ENCODE measurements around the gene MXRA7.
"Not testable (repeated sequence)": the region's sequence is repeated elsewhere in the genome, so short reads cannot be mapped to it uniquely, and the experiment has no call there.

Gene MXRA7

GRCh38 chr17:76714822-76715495 lies 4.2 kb upstream of the MXRA7 start:
- DNase-seq, result peak; percentile 76

GRCh38 chr17:76714336-76714735 lies 3.6 kb upstream of the MXRA7 start:
- DNase-seq, result no peak

- no peak for DNase-seq
Measured at GRCh38 chr17:76713765-76714164, 3.0 kb upstream of the MXRA7 start.

- not testable (repeated sequence) for DNase-seq
Measured at GRCh38 chr17:76712321-76712720, 1.6 kb upstream of the MXRA7 start.

GRCh38 chr17:76709951-76710862 lies 558 bp downstream of the MXRA7 start:
- DNase-seq, result not testable (repeated sequence)

GRCh38 chr17:76709077-76709950 lies 1.5 kb downstream of the MXRA7 start:
- DNase-seq, result no peak

- no peak for DNase-seq
Measured at GRCh38 chr17:76707985-76708807, 2.6 kb downstream of the MXRA7 start.

- DNase-seq, result no peak
Measured at GRCh38 chr17:76706817-76707216, 3.9 kb downstream of the MXRA7 start.

GRCh38 chr17:76704805-76705204 lies 6.0 kb downstream of the MXRA7 start:
- DNase-seq, result no peak

GRCh38 chr17:76702941-76703637 lies 7.7 kb downstream of the MXRA7 start:
- DNase-seq, result no peak

GRCh38 chr17:76702076-76702475 lies 8.7 kb downstream of the MXRA7 start:
- no peak for DNase-seq

GRCh38 chr17:76701471-76701967 lies 9.2 kb downstream of the MXRA7 start:
- DNase-seq, result no peak

GRCh38 chr17:76700617-76701470 lies 9.9 kb downstream of the MXRA7 start:
- no peak for DNase-seq

- DNase-seq, result no peak
Measured at GRCh38 chr17:76700270-76700616, 10.5 kb downstream of the MXRA7 start.

- DNase-seq, result not testable (repeated sequence)
Measured at GRCh38 chr17:76698466-76698977, 12.2 kb downstream of the MXRA7 start.

- DNase-seq, result no peak
Measured at GRCh38 chr17:76697702-76698465, 12.9 kb downstream of the MXRA7 start.

- DNase-seq, result no peak
Measured at GRCh38 chr17:76696763-76697701, 13.7 kb downstream of the MXRA7 start.
